Vagina (tissue), 2 donors: ENCODE results near the gene ANXA2. TPM values are rescaled to one million over a fixed set of nuclear protein-coding genes. Genes with fewer than 3 reads are reported as not detected.

Source experiments
- DNase-seq, 2 donors: peaks; one replicate each; pipeline ENCODE4 v3.0.0-alpha.2; 2017; ENCODE audit errors: extremely low spot score in 2 of 2
- H3K27ac ChIP-seq: fragments of 200-600 bp; sonication (generic); one replicate; pipeline ENCODE4 v1.5.1; 2019
- H3K27me3 ChIP-seq: fragments of 200-600 bp; sonication (generic); one replicate; pipeline ENCODE4 v1.5.1; 2019
- H3K36me3 ChIP-seq, 2 donors: fragments of 200-600 bp; sonication (generic); one replicate each; pipeline ENCODE4 v1.5.1; 2017 to 2019
- H3K4me1 ChIP-seq: fragments of 200-600 bp; sonication (generic); one replicate; pipeline ENCODE4 v1.5.1; 2019
- H3K4me3 ChIP-seq, 2 donors: fragments of 200-600 bp; sonication (generic); 1 replicate in 1 of 2; 2 replicates in 1 of 2; pipeline ENCODE4 v1.5.1; 2016 to 2019
- H3K9me3 ChIP-seq: fragments of 200-600 bp; sonication (generic); one replicate; pipeline ENCODE4 v1.5.1; 2019
- POLR2A ChIP-seq, 2 donors: fragments of 450-650 bp; IDR thresholded peaks; one replicate each; pipeline ENCODE4 v1.6.1; 2017; ENCODE audit warnings: antibody characterized with exemption in 2 of 2, mild to moderate bottlenecking in 2 of 2, moderate library complexity in 2 of 2
- POLR2AphosphoS5 ChIP-seq, 2 donors: sonication (generic); formaldehyde crosslinking; IDR thresholded peaks; one replicate each; pipeline ENCODE4 v1.9.0; 2017; ENCODE audit warnings: antibody characterized with exemption in 2 of 2, mild to moderate bottlenecking in 2 of 2, low read depth in 1 of 2; ENCODE audit not compliant: insufficient read depth in 1 of 2
- intact Hi-C: fragments of 100-400 bp; cut with DNase I; formaldehyde crosslinking; loops from one replicate; pipeline ENCODE4 v1.15.1; 2023
- total RNA-seq: library from RNA; depleted of rRNA; stranded (reverse); fragments of >200 nt; gene quantifications from one replicate; pipeline ENCODE4 v1.2.3, GENCODE V29; 2016
- TF ChIP-seq, protein P1 (sequence below), 3 experiments: fragments of 450-650 bp in 2 of 3; fragments of 200-600 bp in 1 of 3; sonication (generic) in 1 of 3; IDR thresholded peaks; one replicate each; pipeline ENCODE4 v1.5.1; 2017 to 2019; ENCODE audit warnings: antibody characterized with exemption in 3 of 3, mild to moderate bottlenecking in 2 of 3, moderate library complexity in 2 of 3

Gene ANXA2
- total RNA-seq, 1 donor from 2014 or later = 1,230 TPM

DNA sequence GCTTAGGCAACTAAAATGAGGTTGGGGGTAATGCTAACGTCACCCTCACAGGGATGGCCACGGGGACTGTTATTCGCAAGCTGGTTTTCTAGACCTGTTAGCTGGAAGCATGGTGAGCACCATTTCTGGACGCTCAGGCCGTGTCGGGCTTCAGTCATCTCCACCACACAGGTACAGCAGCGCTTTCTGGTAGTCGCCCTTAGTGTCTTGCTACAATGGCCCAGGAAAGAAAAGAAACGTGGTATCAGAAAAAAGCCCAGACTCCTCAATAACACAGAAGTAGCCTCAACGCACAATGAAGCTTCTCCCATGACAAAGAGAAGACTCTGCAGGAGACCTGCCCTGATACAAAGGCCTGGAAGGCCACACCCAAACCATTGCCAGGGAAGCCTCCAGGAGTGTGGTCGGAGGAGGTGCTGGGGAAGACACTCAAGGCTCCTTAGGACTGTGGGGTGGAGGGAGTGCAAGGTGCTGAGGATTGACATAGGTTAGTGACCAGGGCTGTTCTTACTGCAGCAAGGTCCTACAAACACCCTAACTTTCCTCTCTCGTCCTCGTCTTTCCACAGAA lies 50.2 kb downstream of the ANXA2 start:
- no peaks in the 10 kb centered on the region for H3K27me3 ChIP-seq
- H3K36me3 ChIP-seq = peaks cover 15 to 68% of the 10 kb centered on the region in 2 donors
- peaks cover 12% of the 10 kb centered on the region for H3K4me1 ChIP-seq
- no peak overlapping the region for H3K4me3 ChIP-seq
- TF ChIP-seq, protein P1, sequence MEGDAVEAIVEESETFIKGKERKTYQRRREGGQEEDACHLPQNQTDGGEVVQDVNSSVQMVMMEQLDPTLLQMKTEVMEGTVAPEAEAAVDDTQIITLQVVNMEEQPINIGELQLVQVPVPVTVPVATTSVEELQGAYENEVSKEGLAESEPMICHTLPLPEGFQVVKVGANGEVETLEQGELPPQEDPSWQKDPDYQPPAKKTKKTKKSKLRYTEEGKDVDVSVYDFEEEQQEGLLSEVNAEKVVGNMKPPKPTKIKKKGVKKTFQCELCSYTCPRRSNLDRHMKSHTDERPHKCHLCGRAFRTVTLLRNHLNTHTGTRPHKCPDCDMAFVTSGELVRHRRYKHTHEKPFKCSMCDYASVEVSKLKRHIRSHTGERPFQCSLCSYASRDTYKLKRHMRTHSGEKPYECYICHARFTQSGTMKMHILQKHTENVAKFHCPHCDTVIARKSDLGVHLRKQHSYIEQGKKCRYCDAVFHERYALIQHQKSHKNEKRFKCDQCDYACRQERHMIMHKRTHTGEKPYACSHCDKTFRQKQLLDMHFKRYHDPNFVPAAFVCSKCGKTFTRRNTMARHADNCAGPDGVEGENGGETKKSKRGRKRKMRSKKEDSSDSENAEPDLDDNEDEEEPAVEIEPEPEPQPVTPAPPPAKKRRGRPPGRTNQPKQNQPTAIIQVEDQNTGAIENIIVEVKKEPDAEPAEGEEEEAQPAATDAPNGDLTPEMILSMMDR (IDR thresholded peaks at IDR 0.05) = no peak
- no peak for TF ChIP-seq POLR2A (IDR thresholded peaks at IDR 0.05)
- no peak for TF ChIP-seq POLR2AphosphoS5 (IDR thresholded peaks at IDR 0.05; ENCODE audit: insufficient read depth in 1 of 2, low read depth in 1 of 2)
- no peak for DNase-seq
- intact Hi-C loops = no loop called here
- no peaks in the 10 kb centered on the region for H3K9me3 ChIP-seq
- no peak overlapping the region for H3K27ac ChIP-seq

DNA sequence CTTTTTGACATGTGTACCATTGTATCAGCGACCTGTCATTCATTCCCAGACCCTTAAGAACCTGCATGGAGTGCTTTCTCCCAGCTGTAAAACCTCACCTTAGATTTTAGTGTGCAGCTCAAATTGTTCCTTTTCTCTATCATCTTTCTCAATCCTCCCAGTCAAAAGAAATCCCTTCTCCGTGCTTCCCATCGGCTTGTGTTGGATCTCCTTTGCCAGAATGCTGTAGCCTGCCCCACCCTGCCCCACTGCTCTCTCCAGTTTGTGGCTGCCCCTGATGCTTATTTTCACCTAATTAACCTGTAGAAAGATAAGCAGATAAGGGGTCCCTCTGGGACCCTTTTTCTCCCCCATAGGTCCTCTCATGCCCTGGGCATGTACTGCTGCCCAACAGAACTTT lies 51.1 kb downstream of the ANXA2 start:
- intact Hi-C loops = no loop called here
- Histone ChIP-seq H3K27me3 (no peaks in the 10 kb centered on the region), H3K27ac (no peak overlapping the region), H3K4me1 (peaks cover 12% of the 10 kb centered on the region), H3K4me3 (no peak overlapping the region), H3K36me3 (peaks cover 15 to 59% of the 10 kb centered on the region in 2 donors), H3K9me3 (no peaks in the 10 kb centered on the region)
- TF ChIP-seq POLR2AphosphoS5 (IDR thresholded peaks at IDR 0.05; ENCODE audit: insufficient read depth in 1 of 2, low read depth in 1 of 2) (no peak), POLR2A (IDR thresholded peaks at IDR 0.05) (no peak)
- TF ChIP-seq, protein P1 (IDR thresholded peaks at IDR 0.05) = no peak
- no peak for DNase-seq

DNA sequence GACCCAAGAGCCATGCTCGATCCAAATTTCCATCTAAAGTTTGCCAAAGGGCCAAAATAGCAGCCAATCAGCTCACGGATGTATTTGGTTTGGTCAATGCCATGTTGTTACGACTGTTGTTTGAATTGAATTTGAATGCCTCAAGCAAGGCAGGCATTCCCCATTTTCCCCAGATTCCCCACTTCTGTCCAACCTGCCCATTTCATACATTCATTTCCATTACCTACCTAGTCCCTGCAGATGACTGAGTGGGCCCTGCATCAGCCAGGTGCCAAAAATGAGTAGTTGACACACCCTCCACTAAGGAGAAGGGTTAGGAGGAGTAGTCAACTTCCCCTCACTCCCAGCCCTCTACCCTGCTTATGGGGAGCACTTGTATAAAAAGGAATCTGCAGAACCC lies 51.7 kb downstream of the ANXA2 start:
- H3K4me1 ChIP-seq = peaks cover 12% of the 10 kb centered on the region
- intact Hi-C loops = no loop called here
- no peaks in the 10 kb centered on the region for H3K27me3 ChIP-seq
- H3K4me3 ChIP-seq = no peak overlapping the region
- peaks cover 12 to 53% of the 10 kb centered on the region in 2 donors for H3K36me3 ChIP-seq
- TF ChIP-seq, protein P1 (IDR thresholded peaks at IDR 0.05) = no peak
- TF ChIP-seq POLR2AphosphoS5 (IDR thresholded peaks at IDR 0.05; ENCODE audit: insufficient read depth in 1 of 2, low read depth in 1 of 2) = no peak
- TF ChIP-seq POLR2A (IDR thresholded peaks at IDR 0.05) = no peak
- H3K27ac ChIP-seq = no peak overlapping the region
- H3K9me3 ChIP-seq = no peaks in the 10 kb centered on the region
- DNase-seq = no peak

DNA sequence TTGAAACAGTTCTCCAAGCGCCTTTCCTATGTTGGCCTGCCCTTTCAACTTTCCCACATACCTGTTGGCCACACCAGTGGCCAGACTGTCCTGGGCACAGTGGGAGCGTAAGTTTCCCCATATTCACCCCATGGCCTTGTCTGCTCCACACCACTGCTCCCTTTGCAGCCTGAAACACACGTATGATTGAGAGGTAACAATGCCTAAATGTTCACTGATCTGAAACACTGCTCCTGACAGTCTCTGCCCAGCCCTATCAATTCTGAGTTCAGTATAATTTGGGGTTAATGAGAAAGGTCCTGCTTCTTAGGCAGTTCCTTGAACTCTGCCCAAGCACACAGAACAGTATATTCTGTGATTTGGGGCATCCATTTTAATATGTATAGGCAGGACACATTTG lies 52.2 kb downstream of the ANXA2 start:
- no peaks in the 10 kb centered on the region for H3K27me3 ChIP-seq
- intact Hi-C loops = no loop called here
- no peak overlapping the region for H3K27ac ChIP-seq
- H3K4me3 ChIP-seq = no peak overlapping the region
- no peak for DNase-seq
- H3K4me1 ChIP-seq = peaks cover 12% of the 10 kb centered on the region
- H3K9me3 ChIP-seq = no peaks in the 10 kb centered on the region
- peaks cover 8 to 48% of the 10 kb centered on the region in 2 donors for H3K36me3 ChIP-seq
- TF ChIP-seq POLR2A (IDR thresholded peaks at IDR 0.05) = no peak
- TF ChIP-seq POLR2AphosphoS5 (IDR thresholded peaks at IDR 0.05; ENCODE audit: insufficient read depth in 1 of 2, low read depth in 1 of 2) = no peak
- TF ChIP-seq, protein P1 (IDR thresholded peaks at IDR 0.05) = no peak

DNA sequence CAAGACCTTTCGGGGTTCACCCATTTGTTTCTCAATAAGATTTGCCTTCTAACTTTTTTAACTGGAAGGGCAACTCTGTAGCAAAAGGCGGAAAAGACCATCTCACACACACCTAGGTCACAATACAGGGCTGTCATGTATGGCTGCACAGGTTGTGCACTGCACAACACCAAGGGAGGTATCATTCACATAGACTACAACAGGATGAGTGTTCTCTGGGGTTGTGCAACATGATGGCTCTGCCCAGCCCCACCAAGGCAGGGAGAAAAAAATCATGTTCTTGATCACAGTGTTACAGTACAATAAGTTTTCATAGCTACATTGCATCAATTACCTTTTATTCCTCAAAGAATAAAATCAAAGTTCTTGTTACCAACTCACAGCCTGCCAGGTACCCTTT lies 52.8 kb downstream of the ANXA2 start:
- Histone ChIP-seq H3K4me3 (no peak overlapping the region), H3K27ac (no peak overlapping the region), H3K36me3 (peaks cover 7 to 42% of the 10 kb centered on the region in 2 donors), H3K4me1 (peaks cover 12% of the 10 kb centered on the region), H3K27me3 (no peaks in the 10 kb centered on the region), H3K9me3 (no peaks in the 10 kb centered on the region)
- DNase-seq = no peak
- intact Hi-C loops = no loop called here
- no peak for TF ChIP-seq POLR2AphosphoS5 (IDR thresholded peaks at IDR 0.05; ENCODE audit: insufficient read depth in 1 of 2, low read depth in 1 of 2)
- TF ChIP-seq, protein P1 (IDR thresholded peaks at IDR 0.05) = no peak
- no peak for TF ChIP-seq POLR2A (IDR thresholded peaks at IDR 0.05)
